Measurements from ENCODE around the gene RHOT1. TPM values are rescaled to one million over a fixed set of nuclear protein-coding genes. Genes with fewer than 3 reads are reported as not detected.
"Not testable (repeated sequence)": the region's sequence is repeated elsewhere in the genome, so short reads cannot be mapped to it uniquely, and the experiment has no call there.

Gene RHOT1
- polyA plus RNA-seq, 1 donor from 2014 or later = 17.0 TPM

DNA sequence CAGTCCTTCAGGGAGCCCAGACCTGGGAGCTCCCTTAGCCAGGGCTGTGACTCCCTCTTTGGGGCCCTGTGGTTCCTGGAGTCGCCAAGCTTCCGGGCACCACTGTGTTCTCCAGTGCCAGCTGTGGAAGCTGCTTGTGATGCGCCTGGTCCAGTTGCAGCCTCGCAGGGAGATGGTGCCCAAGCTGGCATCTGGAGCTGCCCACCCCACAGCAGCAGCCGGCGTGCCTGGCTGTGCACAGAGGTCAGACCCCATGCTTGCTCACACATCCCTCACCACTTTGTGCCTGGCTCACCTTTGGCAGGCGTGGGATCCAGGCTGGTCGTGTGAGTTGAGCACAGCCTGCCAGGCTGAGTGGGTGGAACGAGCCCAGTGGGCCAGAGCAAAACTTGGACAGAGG is 18.2 kb downstream of the RHOT1 start:
- H3K4me1 Mint-ChIP-seq = peaks cover 0 to 1% (median 0%) of the 10 kb centered on the region in 3 donors
- no peaks in the 10 kb centered on the region for H3K9me3 Mint-ChIP-seq
- peaks cover 7% of the 10 kb centered on the region for H3K36me3 Mint-ChIP-seq
- H3K27me3 Mint-ChIP-seq = no peaks in the 10 kb centered on the region
- H3K4me3 Mint-ChIP-seq = no peak overlapping the region
- no peak overlapping the region for H3K27ac Mint-ChIP-seq

DNA sequence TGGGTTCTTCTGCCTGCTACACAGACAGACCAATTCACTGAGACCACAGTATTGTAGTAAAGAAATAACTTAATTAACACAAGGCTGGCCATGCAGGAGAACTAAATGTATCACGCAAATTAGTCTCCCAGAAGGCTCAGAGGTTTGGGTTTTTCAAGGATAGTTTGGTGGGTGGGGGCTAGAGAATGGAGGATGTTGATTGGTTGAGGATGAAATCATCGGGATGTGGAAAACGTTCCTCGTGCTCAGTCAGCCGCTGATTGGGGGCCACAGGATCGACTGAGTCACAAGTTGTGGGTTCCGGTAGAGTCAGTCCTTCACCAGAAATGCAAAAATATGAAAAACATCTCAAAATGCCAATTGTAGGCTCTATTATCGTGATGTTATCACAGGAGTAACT is 18.7 kb downstream of the RHOT1 start:
- H3K27ac Mint-ChIP-seq = no peak overlapping the region
- peaks cover 0 to 1% (median 0%) of the 10 kb centered on the region in 3 donors for H3K4me1 Mint-ChIP-seq
- H3K36me3 Mint-ChIP-seq = peaks cover 7% of the 10 kb centered on the region
- no peaks in the 10 kb centered on the region for H3K27me3 Mint-ChIP-seq
- no peaks in the 10 kb centered on the region for H3K9me3 Mint-ChIP-seq
- H3K4me3 Mint-ChIP-seq = no peak overlapping the region

- Mint-ChIP-seq H3K36me3 (peaks cover 10% of the 10 kb centered on the region), H3K9me3 (peaks cover 0 to 6% (median 5%) of the 10 kb centered on the region in 3 donors), H3K4me3 (no peak overlapping the region), H3K27me3 (no peaks in the 10 kb centered on the region), H3K4me1 (peaks cover 0 to 1% (median 0%) of the 10 kb centered on the region in 3 donors), H3K27ac (no peak overlapping the region)
Measured at GRCh38 chr17:32161506-32162365, 19.4 kb downstream of the RHOT1 start.

- Mint-ChIP-seq H3K9me3 (no peaks in the 10 kb centered on the region), H3K27ac (no peak overlapping the region), H3K4me1 (no peaks in the 10 kb centered on the region), H3K4me3 (no peak overlapping the region), H3K27me3 (no peaks in the 10 kb centered on the region), H3K36me3 (peaks cover 14% of the 10 kb centered on the region)
Measured at GRCh38 chr17:32174889-32175288, 32.6 kb downstream of the RHOT1 start.

DNA sequence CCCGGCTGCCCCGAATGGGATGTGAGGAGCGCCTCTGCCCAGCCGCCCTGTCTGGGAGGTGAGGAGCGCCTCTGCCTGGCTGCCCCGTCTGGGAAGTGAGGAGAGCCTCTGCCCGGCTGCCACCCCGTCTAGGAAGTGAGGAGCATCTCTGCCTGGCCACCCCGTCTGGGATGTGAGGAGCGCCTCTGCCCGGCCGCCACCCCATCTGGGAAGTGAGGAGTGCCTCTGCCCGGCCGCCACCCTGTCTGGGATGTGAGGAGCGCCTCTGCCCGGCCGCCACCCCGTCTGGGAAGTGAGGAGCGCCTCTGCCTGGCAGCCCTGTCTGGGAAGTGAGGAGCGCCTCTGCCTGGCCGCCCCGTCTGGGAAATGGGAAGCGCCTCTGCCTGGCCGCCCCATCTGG is 36.4 kb downstream of the RHOT1 start:
- H3K36me3 Mint-ChIP-seq = peaks cover 19% of the 10 kb centered on the region
- not testable (repeated sequence) for H3K27me3 Mint-ChIP-seq, H3K4me3 Mint-ChIP-seq, H3K27ac Mint-ChIP-seq, H3K9me3 Mint-ChIP-seq, H3K4me1 Mint-ChIP-seq

DNA sequence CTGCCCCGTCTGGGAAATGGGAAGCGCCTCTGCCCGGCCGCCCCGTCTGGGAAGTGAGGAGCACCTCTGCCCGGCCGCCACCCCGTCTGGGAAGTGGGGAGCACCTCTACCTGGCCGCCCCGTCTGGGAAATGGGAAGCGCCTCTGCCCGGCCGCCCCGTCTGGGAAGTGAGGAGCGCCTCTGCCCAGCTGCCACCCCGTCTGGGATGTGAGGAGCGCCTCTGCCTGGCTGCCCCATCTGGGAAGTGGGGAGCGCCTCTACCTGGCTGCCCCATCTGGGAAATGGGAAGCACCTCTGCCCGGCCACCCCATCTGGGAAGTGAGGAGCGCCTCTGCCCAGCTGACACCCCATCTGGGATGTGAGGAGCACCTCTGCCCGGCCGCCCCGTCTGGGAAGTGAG is 36.8 kb downstream of the RHOT1 start:
- H3K9me3 Mint-ChIP-seq, H3K27me3 Mint-ChIP-seq, H3K27ac Mint-ChIP-seq, H3K4me3 Mint-ChIP-seq, H3K4me1 Mint-ChIP-seq: not testable (repeated sequence)
- H3K36me3 Mint-ChIP-seq = peaks cover 21% of the 10 kb centered on the region

- H3K4me3 Mint-ChIP-seq, H3K27me3 Mint-ChIP-seq, H3K27ac Mint-ChIP-seq, H3K9me3 Mint-ChIP-seq, H3K4me1 Mint-ChIP-seq: not testable (repeated sequence)
- H3K36me3 Mint-ChIP-seq = peaks cover 21% of the 10 kb centered on the region
Measured at GRCh38 chr17:32179526-32179925, 37.2 kb downstream of the RHOT1 start.

GRCh38 chr17:32180262-32180661 is 38.0 kb downstream of the RHOT1 start:
- H3K27me3 Mint-ChIP-seq, H3K4me3 Mint-ChIP-seq, H3K4me1 Mint-ChIP-seq, H3K27ac Mint-ChIP-seq, H3K9me3 Mint-ChIP-seq: not testable (repeated sequence)
- H3K36me3 Mint-ChIP-seq = peaks cover 19% of the 10 kb centered on the region

GRCh38 chr17:32185875-32186274 is 43.6 kb downstream of the RHOT1 start:
- no peaks in the 10 kb centered on the region for H3K4me1 Mint-ChIP-seq
- H3K36me3 Mint-ChIP-seq = peaks cover 13% of the 10 kb centered on the region
- no peaks in the 10 kb centered on the region for H3K9me3 Mint-ChIP-seq
- H3K27me3 Mint-ChIP-seq = no peaks in the 10 kb centered on the region
- H3K27ac Mint-ChIP-seq = no peak overlapping the region
- no peak overlapping the region for H3K4me3 Mint-ChIP-seq

DNA sequence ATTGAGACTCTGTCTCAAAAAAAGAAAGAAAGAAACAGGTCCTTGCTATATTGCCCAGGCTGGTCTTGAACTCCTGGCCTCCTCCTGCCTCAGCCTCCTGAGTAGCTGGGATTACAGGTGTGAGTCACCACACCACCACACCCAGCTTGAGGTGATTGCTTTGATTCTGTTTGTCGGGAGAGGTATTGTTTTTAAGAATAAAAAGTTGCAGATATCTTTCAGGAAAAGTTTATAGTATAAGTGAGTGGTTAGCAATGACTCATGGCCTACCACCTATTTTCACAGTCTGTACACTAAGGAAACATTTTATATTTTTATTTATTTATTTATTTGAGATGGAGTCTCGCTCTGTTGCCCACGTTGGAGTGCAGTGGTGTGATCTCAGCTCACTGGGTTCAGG is 45.0 kb downstream of the RHOT1 start:
- no peak overlapping the region for H3K4me3 Mint-ChIP-seq
- no peak overlapping the region for H3K27ac Mint-ChIP-seq
- no peaks in the 10 kb centered on the region for H3K27me3 Mint-ChIP-seq
- peaks cover 8% of the 10 kb centered on the region for H3K36me3 Mint-ChIP-seq
- no peaks in the 10 kb centered on the region for H3K4me1 Mint-ChIP-seq
- no peaks in the 10 kb centered on the region for H3K9me3 Mint-ChIP-seq

DNA sequence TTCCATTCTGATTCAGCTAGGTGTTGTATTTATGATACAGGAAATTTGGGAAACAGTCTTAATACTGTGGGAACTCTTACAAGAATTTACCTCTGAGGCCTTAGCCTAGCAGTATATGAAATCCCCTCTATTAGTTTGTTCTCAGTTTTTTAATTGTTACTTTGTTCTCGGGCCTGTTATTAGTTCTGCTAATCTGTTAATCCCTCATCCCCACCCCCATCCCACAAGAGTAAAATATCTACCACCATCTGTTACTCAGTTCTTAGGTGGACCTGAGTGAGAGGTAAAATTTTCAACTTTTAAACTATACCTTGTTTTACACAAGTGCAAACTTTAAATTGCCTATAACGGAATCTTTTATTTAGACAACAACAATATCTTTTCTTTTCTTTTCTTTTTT is 47.0 kb downstream of the RHOT1 start:
- no peaks in the 10 kb centered on the region for H3K4me1 Mint-ChIP-seq
- H3K4me3 Mint-ChIP-seq = no peak overlapping the region
- H3K9me3 Mint-ChIP-seq = no peaks in the 10 kb centered on the region
- no peaks in the 10 kb centered on the region for H3K27me3 Mint-ChIP-seq
- H3K36me3 Mint-ChIP-seq = peaks cover 8% of the 10 kb centered on the region
- no peak overlapping the region for H3K27ac Mint-ChIP-seq

GRCh38 chr17:32191306-32191705 is 49.0 kb downstream of the RHOT1 start:
- no peaks in the 10 kb centered on the region for H3K4me1 Mint-ChIP-seq
- peaks cover 10% of the 10 kb centered on the region for H3K36me3 Mint-ChIP-seq
- H3K27ac Mint-ChIP-seq = no peak overlapping the region
- no peak overlapping the region for H3K4me3 Mint-ChIP-seq
- no peaks in the 10 kb centered on the region for H3K9me3 Mint-ChIP-seq
- no peaks in the 10 kb centered on the region for H3K27me3 Mint-ChIP-seq

DNA sequence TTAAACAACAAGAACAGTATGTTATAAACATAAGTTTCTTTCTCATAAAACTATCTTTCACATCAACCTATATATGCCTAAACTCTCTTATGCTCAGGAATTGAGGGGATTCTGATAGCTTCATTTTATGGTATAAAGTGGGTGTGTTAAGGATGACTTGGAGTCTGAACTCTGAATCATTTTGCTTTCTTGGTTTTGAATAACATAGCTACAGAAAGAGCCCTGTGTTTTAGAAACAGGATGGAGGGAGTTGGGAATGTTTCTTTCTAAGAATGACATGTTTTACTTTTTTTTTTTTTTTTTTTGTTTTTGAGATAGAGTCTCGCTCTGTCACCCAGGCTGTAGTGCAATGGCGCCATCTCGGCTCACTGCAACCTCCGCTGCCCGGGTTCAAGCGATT is 50.1 kb downstream of the RHOT1 start:
- no peaks in the 10 kb centered on the region for H3K27me3 Mint-ChIP-seq

GRCh38 chr17:32197987-32198386 is 55.7 kb downstream of the RHOT1 start:
- no peak overlapping the region for H3K27ac Mint-ChIP-seq
- peaks cover 13% of the 10 kb centered on the region for H3K36me3 Mint-ChIP-seq
- no peaks in the 10 kb centered on the region for H3K9me3 Mint-ChIP-seq
- no peaks in the 10 kb centered on the region for H3K27me3 Mint-ChIP-seq
- H3K4me3 Mint-ChIP-seq = no peak overlapping the region
- no peaks in the 10 kb centered on the region for H3K4me1 Mint-ChIP-seq

More for the DNA sequence above, 50.1 kb downstream of the RHOT1 start:
- H3K9me3 Mint-ChIP-seq = no peaks in the 10 kb centered on the region
- H3K4me1 Mint-ChIP-seq = no peaks in the 10 kb centered on the region
- H3K4me3 Mint-ChIP-seq = no peak overlapping the region
- H3K36me3 Mint-ChIP-seq = peaks cover 10% of the 10 kb centered on the region
- no peak overlapping the region for H3K27ac Mint-ChIP-seq

GRCh38 chr17:32206861-32207260 is 64.6 kb downstream of the RHOT1 start:
- H3K4me1 Mint-ChIP-seq = peaks cover 0 to 4% (median 3%) of the 10 kb centered on the region in 3 donors
- H3K4me3 Mint-ChIP-seq = no peak overlapping the region
- H3K27me3 Mint-ChIP-seq = no peaks in the 10 kb centered on the region
- no peaks in the 10 kb centered on the region for H3K9me3 Mint-ChIP-seq
- H3K36me3 Mint-ChIP-seq = peaks cover 11% of the 10 kb centered on the region
- H3K27ac Mint-ChIP-seq = no peak overlapping the region

- Mint-ChIP-seq H3K27me3 (no peaks in the 10 kb centered on the region), H3K36me3 (peaks cover 10% of the 10 kb centered on the region), H3K4me1 (peaks cover 0 to 7% (median 3%) of the 10 kb centered on the region in 3 donors), H3K4me3 (no peak overlapping the region), H3K9me3 (no peaks in the 10 kb centered on the region), H3K27ac (no peak overlapping the region)
Measured at GRCh38 chr17:32208436-32208835, 66.1 kb downstream of the RHOT1 start.

Data from IgD-negative memory B cell (primary cell).